GM19023 (cell line): ENCODE data around the gene TNFAIP8L1.

Source experiments
- ATAC-seq: cut with Tn5 transposase; IDR thresholded peaks from one replicate; pipeline ENCODE4 v1.9.1; 2021; ENCODE audit warnings: mild to moderate bottlenecking, moderate library complexity; ENCODE audit not compliant: unreplicated experiment

The TNFAIP8L1 gene

GRCh38 chr19:4609878-4610511, 29.3 kb upstream of the TNFAIP8L1 start:
- ATAC-seq, result no peak

GRCh38 chr19:4613254-4613751, 26.0 kb upstream of the TNFAIP8L1 start:
- ATAC-seq, result no peak

- no peak for ATAC-seq
Measured at GRCh38 chr19:4618019-4618418, 21.3 kb upstream of the TNFAIP8L1 start.

GRCh38 chr19:4619668-4620294, 19.5 kb upstream of the TNFAIP8L1 start:
- no peak for ATAC-seq

- no peak for ATAC-seq
Measured at GRCh38 chr19:4620675-4621074, 18.6 kb upstream of the TNFAIP8L1 start.

GRCh38 chr19:4622695-4623421, 16.5 kb upstream of the TNFAIP8L1 start:
- ATAC-seq, result no peak

- no peak for ATAC-seq
Measured at GRCh38 chr19:4624301-4624700, 15.0 kb upstream of the TNFAIP8L1 start.

- ATAC-seq, result no peak
Measured at GRCh38 chr19:4624733-4625362, 14.5 kb upstream of the TNFAIP8L1 start.

GRCh38 chr19:4633140-4633967, 6.0 kb upstream of the TNFAIP8L1 start:
- no peak for ATAC-seq

GRCh38 chr19:4635754-4636116, 3.6 kb upstream of the TNFAIP8L1 start:
- no peak for ATAC-seq

- ATAC-seq, result no peak
Measured at GRCh38 chr19:4636151-4636717, 3.1 kb upstream of the TNFAIP8L1 start.

GRCh38 chr19:4636761-4637160, 2.6 kb upstream of the TNFAIP8L1 start:
- ATAC-seq, result no peak

GRCh38 chr19:4638317-4638716, 999 bp upstream of the TNFAIP8L1 start:
- ATAC-seq, result no peak

- peak; percentile 3 for ATAC-seq
Measured at GRCh38 chr19:4639531-4640246, 373 bp downstream of the TNFAIP8L1 start.

- ATAC-seq, result no peak
Measured at GRCh38 chr19:4640247-4641000, 1.1 kb downstream of the TNFAIP8L1 start.

- no peak for ATAC-seq
Measured at GRCh38 chr19:4641132-4641531, 1.8 kb downstream of the TNFAIP8L1 start.

- no peak for ATAC-seq
Measured at GRCh38 chr19:4642625-4643024, 3.3 kb downstream of the TNFAIP8L1 start.

- ATAC-seq, result no peak
Measured at GRCh38 chr19:4645718-4646117, 6.4 kb downstream of the TNFAIP8L1 start.
